H9 (cell line): ENCODE results near the gene ZSWIM6. TPM values are rescaled to one million over a fixed set of nuclear protein-coding genes. Genes with fewer than 3 reads are reported as not detected.

Experiments used
- DNase-seq: peaks from one replicate; pipeline ENCODE4 v3.0.0-alpha.2; 2017
- H2AFZ ChIP-seq: one replicate; pipeline ENCODE4 v1.6.1; 2013; ENCODE audit warnings: mild to moderate bottlenecking, low read length, control low read depth, moderate library complexity
- H2AK5ac ChIP-seq: 2 replicates; pipeline ENCODE4 v1.6.1; 2013; ENCODE audit warnings: low read length, control low read depth, mixed read lengths; ENCODE audit not compliant: insufficient read length
- H2BK120ac ChIP-seq: one replicate; pipeline ENCODE4 v1.6.1; 2013; ENCODE audit warnings: low read depth, mild to moderate bottlenecking, low read length, control low read depth, inconsistent platforms; ENCODE audit not compliant: poor library complexity, severe bottlenecking
- H2BK12ac ChIP-seq: 2 replicates; pipeline ENCODE4 v1.6.1; 2013; ENCODE audit warnings: low read length, control low read depth, mixed read lengths, low read depth; ENCODE audit not compliant: insufficient read length
- H2BK15ac ChIP-seq: 2 replicates; pipeline ENCODE4 v1.6.1; 2013; ENCODE audit warnings: low read depth, low read length, control low read depth
- H2BK20ac ChIP-seq: one replicate; pipeline ENCODE4 v1.6.1; 2013; ENCODE audit warnings: low read depth, mild to moderate bottlenecking, low read length, control low read depth, inconsistent platforms; ENCODE audit not compliant: poor library complexity, severe bottlenecking
- H2BK5ac ChIP-seq: 2 replicates; pipeline ENCODE4 v1.6.1; 2013; ENCODE audit warnings: low read length, control low read depth, mixed read lengths; ENCODE audit not compliant: insufficient read length
- H3K14ac ChIP-seq: 2 replicates; pipeline ENCODE4 v1.6.1; 2013; ENCODE audit warnings: low read length, control low read depth; ENCODE audit not compliant: insufficient read depth
- H3K18ac ChIP-seq: 2 replicates; pipeline ENCODE4 v1.6.1; 2013; ENCODE audit warnings: low read depth, mild to moderate bottlenecking, mixed read lengths, low read length, control low read depth; ENCODE audit not compliant: insufficient read length
- H3K23ac ChIP-seq: 2 replicates; pipeline ENCODE4 v1.6.1; 2013; ENCODE audit warnings: low read length, control low read depth, mixed read lengths, low read depth; ENCODE audit not compliant: insufficient read length
- H3K23me2 ChIP-seq: 2 replicates; pipeline ENCODE4 v1.6.1; 2013; ENCODE audit warnings: low read depth, mild to moderate bottlenecking, mixed read lengths, low read length, control low read depth; ENCODE audit not compliant: insufficient read length, poor library complexity, severe bottlenecking
- H3K27ac ChIP-seq: 2 replicates; pipeline ENCODE4 v1.5.1; 2013; ENCODE audit warnings: low read length, control low read depth, mixed read lengths, low read depth; ENCODE audit not compliant: insufficient read length
- H3K27me3 ChIP-seq: 2 replicates; pipeline ENCODE4 v1.6.1; 2013; ENCODE audit warnings: low read length, control low read depth, inconsistent platforms; ENCODE audit not compliant: insufficient read depth
- H3K4ac ChIP-seq: 2 replicates; pipeline ENCODE4 v1.6.1; 2013; ENCODE audit warnings: low read depth, mild to moderate bottlenecking, control low read depth, inconsistent platforms, low read length, moderate library complexity
- H3K4me1 ChIP-seq: 2 replicates; pipeline ENCODE4 v1.6.1; 2013; ENCODE audit warnings: low read length, control low read depth, inconsistent platforms; ENCODE audit not compliant: insufficient read depth
- H3K4me2 ChIP-seq: 2 replicates; pipeline ENCODE4 v1.6.1; 2013; ENCODE audit warnings: low read length, control low read depth, mixed read lengths; ENCODE audit not compliant: insufficient read length, insufficient read depth
- H3K56ac ChIP-seq: 2 replicates; pipeline ENCODE4 v1.6.1; 2013; ENCODE audit warnings: low read depth, mild to moderate bottlenecking, mixed read lengths, low read length, control low read depth; ENCODE audit not compliant: insufficient read length
- H3K79me1 ChIP-seq: 2 replicates; pipeline ENCODE4 v1.6.1; 2013; ENCODE audit warnings: low read depth, mild to moderate bottlenecking, moderate library complexity, low read length, control low read depth, inconsistent platforms; ENCODE audit not compliant: insufficient read depth, poor library complexity, severe bottlenecking
- H3K79me2 ChIP-seq: 2 replicates; pipeline ENCODE4 v1.6.1; 2013; ENCODE audit warnings: low read length, control low read depth, inconsistent platforms; ENCODE audit not compliant: insufficient read depth
- H3K9ac ChIP-seq: 2 replicates; pipeline ENCODE4 v1.6.1; 2013; ENCODE audit warnings: low read length, control low read depth, mixed read lengths; ENCODE audit not compliant: insufficient read length; ENCODE audit errors: extremely low read depth
- H3K9me3 ChIP-seq: one replicate; pipeline ENCODE4 v1.6.1; 2013; ENCODE audit warnings: low read depth, low read length, inconsistent platforms; ENCODE audit not compliant: control insufficient read depth
- H3T11ph ChIP-seq: one replicate; pipeline ENCODE4 v1.6.1; 2013; ENCODE audit warnings: mild to moderate bottlenecking, low read length, control low read depth, inconsistent platforms
- H4K20me1 ChIP-seq: one replicate; pipeline ENCODE4 v1.6.1; 2013; ENCODE audit not compliant: control insufficient read depth, insufficient read length, insufficient read depth
- H4K5ac ChIP-seq: 2 replicates; pipeline ENCODE4 v1.6.1; 2013; ENCODE audit warnings: low read depth, mild to moderate bottlenecking, mixed read lengths, low read length, control low read depth; ENCODE audit not compliant: insufficient read length
- H4K8ac ChIP-seq: replicated peaks from 2 replicates; pipeline ENCODE4 v1.6.1; 2013; ENCODE audit warnings: low read length, control low read depth, mixed read lengths, low read depth; ENCODE audit not compliant: insufficient read length
- H4K91ac ChIP-seq: 2 replicates; pipeline ENCODE4 v1.6.1; 2013; ENCODE audit warnings: low read depth, mild to moderate bottlenecking, moderate library complexity, mixed read lengths, low read length, control low read depth; ENCODE audit not compliant: insufficient read length
- H3K27ac Mint-ChIP-seq, 3 experiments: 2 replicates in 2 of 3; 3 replicates in 1 of 3; pipeline ENCODE4 v1.8.0; 2020 to 2021; ENCODE audit warnings: mixed read lengths in 3 of 3, mild to moderate bottlenecking in 1 of 3, moderate library complexity in 1 of 3
- H3K27me3 Mint-ChIP-seq: 2 replicates; pipeline ENCODE4 v1.8.0; 2021; ENCODE audit warnings: low read depth, mild to moderate bottlenecking, moderate library complexity, mixed read lengths
- H3K36me3 Mint-ChIP-seq, 3 experiments: 2 replicates in 2 of 3; 3 replicates in 1 of 3; pipeline ENCODE4 v1.8.0; 2020 to 2021; ENCODE audit warnings: low read depth in 3 of 3, mixed read lengths in 3 of 3; ENCODE audit not compliant: insufficient read depth in 1 of 3
- H3K4me1 Mint-ChIP-seq, 2 experiments: 2 replicates each; pipeline ENCODE4 v1.8.0; 2020; ENCODE audit warnings: mixed read lengths in 2 of 2
- H3K4me3 Mint-ChIP-seq, 2 experiments: 2 replicates in 1 of 2; 3 replicates in 1 of 2; pipeline ENCODE4 v1.8.0; 2020 to 2021; ENCODE audit warnings: mild to moderate bottlenecking in 2 of 2, mixed read lengths in 2 of 2, moderate library complexity in 1 of 2
- H3K9me3 Mint-ChIP-seq, 2 experiments: 2 replicates in 1 of 2; 3 replicates in 1 of 2; pipeline ENCODE4 v1.8.0; 2020; ENCODE audit warnings: mild to moderate bottlenecking in 2 of 2, mixed read lengths in 2 of 2, moderate library complexity in 1 of 2
- WGBS: extraction: QIAGEN DNeasy Blood & Tissue Kit; methylation state at CpG from one replicate; pipeline ENCODE4 v1.1.7; 2013; ENCODE audit warnings: missing lambda C conversion rate, low lambda C conversion rate, mixed read lengths; ENCODE audit not compliant: insufficient read length; ENCODE audit errors: extremely low coverage; 5-methylcytosine and 5-hydroxymethylcytosine counted together
- total RNA-seq: library from RNA; stranded (reverse); gene quantifications from 2 replicates; pipeline ENCODE4 v1.2.1, GENCODE V29; 2021
- TF ChIP-seq, protein P1 (sequence below): fragments of 200-600 bp; sonication (generic); conservative IDR thresholded peaks from 3 replicates; pipeline ENCODE4 v1.8.0; 2021; ENCODE audit warnings: antibody characterized with exemption, mild to moderate bottlenecking

The ZSWIM6 gene
- total RNA-seq, 1 experiment from 2014 or later: 11.5 TPM

DNA sequence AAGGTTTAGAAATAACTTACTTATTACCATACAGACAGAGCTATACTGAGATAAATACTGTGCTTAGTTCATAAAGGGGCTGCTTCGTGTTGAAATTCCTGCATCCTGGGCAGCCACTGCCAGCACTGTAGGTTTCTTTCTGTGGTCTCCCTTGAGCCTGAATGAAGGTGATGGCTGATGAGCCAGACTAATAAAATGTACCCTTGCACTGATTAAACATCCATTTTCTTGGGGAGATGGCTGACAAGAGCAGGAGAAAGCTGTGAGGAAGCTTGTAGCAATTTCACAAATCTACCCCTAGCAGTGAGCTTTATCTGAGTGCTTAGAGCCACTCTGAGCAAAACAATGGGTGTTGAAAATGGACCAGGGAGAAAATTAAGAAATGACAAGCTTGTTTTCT is 23.3 kb upstream of the ZSWIM6 start:
- H3K79me2 ChIP-seq: no peaks in the 10 kb centered on the region

More for the DNA sequence above, 23.3 kb upstream of the ZSWIM6 start:
- H3K4me1 ChIP-seq: no peaks in the 10 kb centered on the region
- H2BK20ac ChIP-seq: no peak overlapping the region
- no peaks in the 10 kb centered on the region; a peak in 1 of 5 replicates for H3K9me3 Mint-ChIP-seq
- no peaks in the 10 kb centered on the region for H3K79me1 ChIP-seq
- H2BK15ac ChIP-seq: no peak overlapping the region
- no peak overlapping the region for H3K4me3 Mint-ChIP-seq
- no peak overlapping the region for H4K91ac ChIP-seq
- H4K5ac ChIP-seq: no peak overlapping the region
- H3K14ac ChIP-seq: no peak overlapping the region
- no CpG with 5 or more reads among the region's 1 CpG for whole genome bisulfite sequencing
- no peak overlapping the region for H3T11ph ChIP-seq
- DNase-seq: no peak
- no peak overlapping the region for H3K23ac ChIP-seq
- no peak overlapping the region for H2BK120ac ChIP-seq
- no peak overlapping the region for H3K18ac ChIP-seq
- no peak overlapping the region for H3K4me2 ChIP-seq
- TF ChIP-seq, protein P1, sequence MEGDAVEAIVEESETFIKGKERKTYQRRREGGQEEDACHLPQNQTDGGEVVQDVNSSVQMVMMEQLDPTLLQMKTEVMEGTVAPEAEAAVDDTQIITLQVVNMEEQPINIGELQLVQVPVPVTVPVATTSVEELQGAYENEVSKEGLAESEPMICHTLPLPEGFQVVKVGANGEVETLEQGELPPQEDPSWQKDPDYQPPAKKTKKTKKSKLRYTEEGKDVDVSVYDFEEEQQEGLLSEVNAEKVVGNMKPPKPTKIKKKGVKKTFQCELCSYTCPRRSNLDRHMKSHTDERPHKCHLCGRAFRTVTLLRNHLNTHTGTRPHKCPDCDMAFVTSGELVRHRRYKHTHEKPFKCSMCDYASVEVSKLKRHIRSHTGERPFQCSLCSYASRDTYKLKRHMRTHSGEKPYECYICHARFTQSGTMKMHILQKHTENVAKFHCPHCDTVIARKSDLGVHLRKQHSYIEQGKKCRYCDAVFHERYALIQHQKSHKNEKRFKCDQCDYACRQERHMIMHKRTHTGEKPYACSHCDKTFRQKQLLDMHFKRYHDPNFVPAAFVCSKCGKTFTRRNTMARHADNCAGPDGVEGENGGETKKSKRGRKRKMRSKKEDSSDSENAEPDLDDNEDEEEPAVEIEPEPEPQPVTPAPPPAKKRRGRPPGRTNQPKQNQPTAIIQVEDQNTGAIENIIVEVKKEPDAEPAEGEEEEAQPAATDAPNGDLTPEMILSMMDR: no peak
- no peak overlapping the region for H3K9ac ChIP-seq
- H3K4me1 Mint-ChIP-seq: peaks cover 6 to 14% of the 10 kb centered on the region in 2 experiments; a peak in 3 of 4 replicates
- peaks cover 86% of the 10 kb centered on the region for H3K27me3 Mint-ChIP-seq
- no peak overlapping the region for H2BK5ac ChIP-seq
- no peaks in the 10 kb centered on the region for H3K9me3 ChIP-seq
- no peaks in the 10 kb centered on the region for H3K36me3 Mint-ChIP-seq
- peaks cover 9% of the 10 kb centered on the region; the same call in 1 of the 2 replicates for H3K27me3 ChIP-seq
- H2AK5ac ChIP-seq: no peak overlapping the region
- H3K23me2 ChIP-seq: no peaks in the 10 kb centered on the region
- no peaks in the 10 kb centered on the region for H4K20me1 ChIP-seq
- H3K4ac ChIP-seq: no peak overlapping the region
- no peak overlapping the region for H3K56ac ChIP-seq
- H3K27ac Mint-ChIP-seq: no peak overlapping the region
- no peak overlapping the region for H2AFZ ChIP-seq
- no peak overlapping the region for H2BK12ac ChIP-seq
- H4K8ac ChIP-seq: no peak overlapping the region
- no peak overlapping the region for H3K27ac ChIP-seq
